Breast epithelium (tissue), 3 donors: ENCODE results near the gene PLEKHA6.

Experiments used
- CTCF ChIP-seq, 3 donors: fragments of 450-650 bp; IDR thresholded peaks; one replicate each; pipeline ENCODE4 v1.5.1; 2016 to 2017; ENCODE audit warnings: antibody characterized with exemption in 3 of 3, mild to moderate bottlenecking in 3 of 3, moderate library complexity in 3 of 3
- POLR2A ChIP-seq: fragments of 450-650 bp; IDR thresholded peaks from one replicate; pipeline ENCODE4 v1.6.1; 2016; ENCODE audit warnings: antibody characterized with exemption, mild to moderate bottlenecking, moderate library complexity
- POLR2AphosphoS5 ChIP-seq, 3 donors: sonication (generic); formaldehyde crosslinking; IDR thresholded peaks; one replicate each; pipeline ENCODE4 v1.6.1; 2017; ENCODE audit warnings: antibody characterized with exemption in 3 of 3

GRCh38 chr1:204304067-204304466, 55.7 kb downstream of the PLEKHA6 start:
- TF ChIP-seq CTCF (IDR thresholded peaks at IDR 0.05): no peak
- TF ChIP-seq POLR2A: no peak
- no peak for TF ChIP-seq POLR2AphosphoS5 (IDR thresholded peaks at IDR 0.05)
